OCI-LY3 (cell line): ENCODE results near the gene KCNJ9.
A peak's percentile ranks its signal among the peaks of the same experiment; 100 is the strongest.

Experiments
- H2AFZ ChIP-seq: fragments of 200-600, 300-600 bp; shearing (Covaris generic); 2 replicates; pipeline ENCODE4 v1.6.0; 2014; ENCODE audit warnings: antibody characterized with exemption, low read depth, low read length
- H3K27ac ChIP-seq: fragments of 200-600, 300-600 bp; sonication (generic); 2 replicates; pipeline ENCODE4 v1.5.1; 2014; ENCODE audit warnings: mild to moderate bottlenecking, low read length, moderate library complexity, mixed read lengths
- H3K27me3 ChIP-seq: fragments of 200-600, 300-600 bp; sonication (generic); 2 replicates; pipeline ENCODE4 v1.6.1; 2014; ENCODE audit warnings: low read depth, low read length, mixed read lengths
- H3K36me3 ChIP-seq: fragments of 200-600, 300-600 bp; sonication (generic); replicated peaks from 2 replicates; pipeline ENCODE3; 2014; ENCODE audit warnings: low read depth, low read length, mixed read lengths
- H3K4me1 ChIP-seq: fragments of 300-600, 200-600 bp; sonication (generic); 2 replicates; pipeline ENCODE4 v1.6.1; 2014; ENCODE audit warnings: low read length, mixed read lengths
- H3K4me2 ChIP-seq: fragments of 200-600, 300-600 bp; sonication (generic); 2 replicates; pipeline ENCODE4 v1.6.1; 2014; ENCODE audit warnings: low read length, mixed read lengths
- H3K4me3 ChIP-seq: fragments of 300-600, 200-600 bp; sonication (generic); 2 replicates; pipeline ENCODE4 v1.5.1; 2014; ENCODE audit warnings: antibody characterized with exemption, mild to moderate bottlenecking, low read length, moderate library complexity
- H3K79me2 ChIP-seq: fragments of 300-600, 200-600 bp; shearing (Covaris generic); 2 replicates; pipeline ENCODE4 v1.6.1; 2014; ENCODE audit warnings: mild to moderate bottlenecking, low read length, mixed read lengths
- H3K9ac ChIP-seq: fragments of 300-600, 200-600 bp; shearing (Covaris generic); 2 replicates; pipeline ENCODE4 v1.6.0; 2014; ENCODE audit warnings: mild to moderate bottlenecking, low read length, moderate library complexity
- H3K9me3 ChIP-seq: fragments of 200-600, 300-600 bp; shearing (Covaris generic); 2 replicates; pipeline ENCODE4 v1.6.1; 2014; ENCODE audit warnings: low read length, mixed read lengths; ENCODE audit not compliant: insufficient read depth
- H4K20me1 ChIP-seq: fragments of 200-600, 300-600 bp; sonication (generic); 2 replicates; pipeline ENCODE4 v1.6.1; 2016; ENCODE audit warnings: low read length, mixed read lengths; ENCODE audit not compliant: insufficient read depth
- CTCF ChIP-seq: fragments of 200-600, 300-600 bp; sonication (generic); IDR thresholded peaks from 2 replicates; pipeline ENCODE4 v1.5.1; 2014; ENCODE audit warnings: antibody characterized with exemption, low read length, low read depth
- EZH2phosphoT487 ChIP-seq: fragments of 200-600 bp; shearing (Covaris generic); IDR thresholded peaks from 2 replicates; pipeline ENCODE4 v1.6.1; 2018; ENCODE audit warnings: antibody characterized with exemption, mixed run types, low read depth

Gene KCNJ9

DNA sequence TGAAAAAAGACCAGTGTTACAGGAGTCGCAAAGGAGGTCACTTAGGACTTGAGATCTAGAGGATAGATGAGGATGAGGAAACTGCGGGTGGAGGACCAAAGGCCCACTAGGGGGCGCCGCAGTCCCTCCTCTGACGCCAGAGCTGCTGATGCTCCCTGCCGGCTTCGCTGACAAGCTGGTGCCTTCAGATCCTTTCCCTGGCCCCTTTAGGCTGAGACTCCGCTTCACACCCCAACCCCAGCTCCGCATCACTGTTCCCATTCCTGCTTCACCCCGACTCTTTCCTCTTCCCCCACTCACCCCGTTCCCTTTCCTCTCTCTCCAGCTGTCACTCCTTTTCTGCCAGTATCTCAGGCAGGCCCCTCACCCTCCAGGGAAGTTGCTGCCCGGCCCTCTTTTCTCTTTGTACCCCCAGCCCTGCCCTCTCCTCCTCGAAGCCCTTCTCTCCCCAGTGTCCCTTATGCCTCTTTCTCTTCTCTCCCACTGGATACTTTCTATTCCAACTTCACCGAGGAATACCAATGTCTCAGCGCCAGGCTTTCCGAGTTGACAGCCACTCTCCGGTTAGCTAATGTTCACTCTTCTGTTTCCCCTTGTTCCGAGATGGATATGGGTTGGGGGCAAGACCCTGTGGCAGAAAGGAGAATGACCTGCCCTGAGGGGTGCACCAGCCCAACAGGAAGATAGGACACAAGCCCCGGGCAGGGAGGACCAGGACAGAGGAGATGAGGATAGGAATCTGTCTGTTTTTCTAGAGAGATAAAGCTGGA is 4.5 kb downstream of the KCNJ9 start:
- TF ChIP-seq CTCF (peak; percentile 95), EZH2phosphoT487 (no peak)
- Histone ChIP-seq H2AFZ (no peak overlapping the region), H3K4me3 (no peak overlapping the region)

GRCh38 chr1:160086456-160086892 is 5.1 kb downstream of the KCNJ9 start:
- TF ChIP-seq EZH2phosphoT487 (no peak), CTCF (no peak)
- no peaks in the 10 kb centered on the region for H4K20me1 ChIP-seq
- no peak overlapping the region for H3K4me2 ChIP-seq
- no peak overlapping the region for H3K4me3 ChIP-seq
- no peaks in the 10 kb centered on the region for H3K4me1 ChIP-seq
- H3K36me3 ChIP-seq: no peaks in the 10 kb centered on the region
- H2AFZ ChIP-seq: no peak overlapping the region
- H3K9ac ChIP-seq: no peak overlapping the region
- no peaks in the 10 kb centered on the region for H3K79me2 ChIP-seq
- H3K9me3 ChIP-seq: no peaks in the 10 kb centered on the region
- peaks cover 4% of the 10 kb centered on the region; the same call in 1 of the 2 replicates for H3K27me3 ChIP-seq
- no peak overlapping the region for H3K27ac ChIP-seq

More for the DNA sequence above, 4.5 kb downstream of the KCNJ9 start:
- no peaks in the 10 kb centered on the region for H4K20me1 ChIP-seq
- H3K79me2 ChIP-seq: no peaks in the 10 kb centered on the region
- H3K9ac ChIP-seq: no peak overlapping the region
- H3K4me2 ChIP-seq: no peak overlapping the region
- no peaks in the 10 kb centered on the region for H3K9me3 ChIP-seq
- H3K36me3 ChIP-seq: no peaks in the 10 kb centered on the region
- peaks cover 10% of the 10 kb centered on the region for H3K27me3 ChIP-seq
- H3K4me1 ChIP-seq: no peaks in the 10 kb centered on the region
- H3K27ac ChIP-seq: no peak overlapping the region

DNA sequence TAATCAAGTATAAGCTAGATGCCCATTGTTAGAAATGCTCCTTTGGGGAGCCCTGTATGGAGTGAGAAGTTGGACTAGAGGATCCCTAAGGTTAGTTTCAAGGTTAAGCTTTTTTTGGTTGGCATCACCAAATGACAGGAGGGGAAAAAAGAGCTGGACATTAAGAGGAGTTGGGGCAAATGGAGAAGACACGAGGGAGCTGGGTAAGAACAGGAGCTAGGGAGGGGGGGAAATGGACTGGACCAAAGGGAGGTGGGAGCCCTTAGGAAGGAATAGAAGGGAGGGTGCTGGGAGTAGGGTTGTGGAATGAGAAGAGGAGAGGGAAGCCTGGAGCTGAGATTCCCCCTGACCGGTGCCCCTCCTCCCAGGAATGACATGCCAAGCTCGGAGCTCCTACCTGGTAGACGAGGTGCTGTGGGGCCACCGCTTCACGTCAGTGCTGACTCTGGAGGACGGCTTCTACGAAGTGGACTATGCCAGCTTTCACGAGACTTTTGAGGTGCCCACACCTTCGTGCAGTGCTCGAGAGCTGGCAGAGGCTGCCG is 5.9 kb downstream of the KCNJ9 start:
- no peak overlapping the region for H3K4me2 ChIP-seq
- H3K9ac ChIP-seq: no peak overlapping the region
- TF ChIP-seq CTCF (no peak), EZH2phosphoT487 (no peak)
- no peak overlapping the region for H2AFZ ChIP-seq
- H3K4me1 ChIP-seq: no peaks in the 10 kb centered on the region
- H3K27ac ChIP-seq: no peak overlapping the region
- H3K9me3 ChIP-seq: no peaks in the 10 kb centered on the region
- H3K27me3 ChIP-seq: no peaks in the 10 kb centered on the region
- H3K4me3 ChIP-seq: no peak overlapping the region
- H4K20me1 ChIP-seq: no peaks in the 10 kb centered on the region
- no peaks in the 10 kb centered on the region for H3K36me3 ChIP-seq
- H3K79me2 ChIP-seq: no peaks in the 10 kb centered on the region

- no peak for TF ChIP-seq EZH2phosphoT487
- TF ChIP-seq CTCF: no peak
Observed at GRCh38 chr1:160089883-160090282, 8.5 kb downstream of the KCNJ9 start.

More at GRCh38 chr1:160089883-160090282, 8.5 kb downstream of the KCNJ9 start:
- Histone ChIP-seq H3K36me3 (no peaks in the 10 kb centered on the region), H3K4me1 (no peaks in the 10 kb centered on the region), H3K4me3 (no peak overlapping the region), H3K27ac (no peak overlapping the region), H3K79me2 (no peaks in the 10 kb centered on the region), H4K20me1 (no peaks in the 10 kb centered on the region), H3K9ac (no peak overlapping the region), H3K27me3 (no peaks in the 10 kb centered on the region), H3K4me2 (no peak overlapping the region), H3K9me3 (no peaks in the 10 kb centered on the region), H2AFZ (no peak overlapping the region)
